ENCODE results near the gene ZNF420. TPM values are rescaled to one million over a fixed set of nuclear protein-coding genes. Genes with fewer than 3 reads are reported as not detected.
"Not testable (repeated sequence)": the region's sequence is repeated elsewhere in the genome, so short reads cannot be mapped to it uniquely, and the experiment has no call there.

The ZNF420 gene
- total and polyA plus RNA-seq, 7 donors, result 3.5 to 39.5 (median 6.5) TPM

DNA sequence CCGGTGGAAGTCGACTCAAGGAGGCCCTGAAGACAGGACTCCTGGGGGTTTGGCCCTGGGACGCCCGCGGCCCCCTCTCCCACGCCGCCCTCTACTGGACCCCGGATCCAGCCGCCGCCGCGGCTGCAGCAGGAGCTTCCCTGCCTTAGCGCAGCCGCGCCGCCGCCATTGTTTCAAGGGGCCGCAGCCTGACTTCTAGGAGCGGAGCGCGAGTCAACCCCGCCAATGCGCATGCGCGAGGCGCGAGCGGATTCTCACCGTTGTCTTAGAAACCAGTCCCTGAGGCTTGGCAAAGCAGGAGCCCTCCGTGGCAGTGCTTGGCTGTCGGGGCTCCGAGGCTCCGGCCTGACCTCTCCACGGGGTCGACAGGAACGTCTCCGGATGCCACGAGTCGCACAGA lies 19.1 kb upstream of the ZNF420 start:
- H3K4me1 ChIP-seq, result no peaks in the 10 kb centered on the region
- intact Hi-C loops (cut with DNase I), result no loop called here
- WGBS, 3 donors, result 42 to 53% (median 49%) methylated on average over 39 of the region's 39 CpGs
- TF ChIP-seq, protein P1, sequence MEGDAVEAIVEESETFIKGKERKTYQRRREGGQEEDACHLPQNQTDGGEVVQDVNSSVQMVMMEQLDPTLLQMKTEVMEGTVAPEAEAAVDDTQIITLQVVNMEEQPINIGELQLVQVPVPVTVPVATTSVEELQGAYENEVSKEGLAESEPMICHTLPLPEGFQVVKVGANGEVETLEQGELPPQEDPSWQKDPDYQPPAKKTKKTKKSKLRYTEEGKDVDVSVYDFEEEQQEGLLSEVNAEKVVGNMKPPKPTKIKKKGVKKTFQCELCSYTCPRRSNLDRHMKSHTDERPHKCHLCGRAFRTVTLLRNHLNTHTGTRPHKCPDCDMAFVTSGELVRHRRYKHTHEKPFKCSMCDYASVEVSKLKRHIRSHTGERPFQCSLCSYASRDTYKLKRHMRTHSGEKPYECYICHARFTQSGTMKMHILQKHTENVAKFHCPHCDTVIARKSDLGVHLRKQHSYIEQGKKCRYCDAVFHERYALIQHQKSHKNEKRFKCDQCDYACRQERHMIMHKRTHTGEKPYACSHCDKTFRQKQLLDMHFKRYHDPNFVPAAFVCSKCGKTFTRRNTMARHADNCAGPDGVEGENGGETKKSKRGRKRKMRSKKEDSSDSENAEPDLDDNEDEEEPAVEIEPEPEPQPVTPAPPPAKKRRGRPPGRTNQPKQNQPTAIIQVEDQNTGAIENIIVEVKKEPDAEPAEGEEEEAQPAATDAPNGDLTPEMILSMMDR (IDR thresholded peaks at IDR 0.05), result no peak
- DNase-seq (no peak), ATAC-seq (no peak)
- H3K27me3 ChIP-seq (ENCODE audit: insufficient read depth in 3 of 3, low read length in 2 of 3), result no peaks in the 10 kb centered on the region
- H3K27ac ChIP-seq, result no peak overlapping the region
- H3K9me3 ChIP-seq, result peaks cover 21% of the 10 kb centered on the region
- no peaks in the 10 kb centered on the region for H3K36me3 ChIP-seq (ENCODE audit: insufficient read depth in 1 of 2, low read depth in 1 of 2)
- no peak overlapping the region for H3K4me3 ChIP-seq

DNA sequence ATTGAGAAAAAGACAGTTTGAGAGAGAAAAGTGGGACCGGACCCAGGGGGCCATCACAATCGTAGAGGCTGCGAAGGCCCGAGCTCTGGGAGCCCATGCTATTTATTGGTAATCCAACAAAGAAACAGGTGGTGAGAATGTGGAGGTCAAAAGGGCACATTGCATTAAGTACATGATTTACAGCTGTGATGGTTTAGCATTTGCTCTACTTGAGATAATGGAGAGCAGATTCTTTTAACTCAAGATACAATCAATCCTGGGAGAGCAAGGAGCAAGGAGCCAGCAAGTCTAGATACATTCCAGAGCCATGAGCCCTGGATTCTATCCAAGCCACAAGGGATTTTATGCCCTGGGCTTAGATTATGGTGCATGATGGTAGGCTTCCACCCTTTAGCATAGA lies 13.3 kb upstream of the ZNF420 start:
- H3K4me1 ChIP-seq; DNase-seq; H3K27ac ChIP-seq; H3K27me3 ChIP-seq (ENCODE audit: insufficient read depth in 3 of 3, low read length in 2 of 3); H3K4me3 ChIP-seq; intact Hi-C loops (cut with DNase I); H3K36me3 ChIP-seq (ENCODE audit: insufficient read depth in 1 of 2, low read depth in 1 of 2); ATAC-seq: not testable (repeated sequence)
- H3K9me3 ChIP-seq, result peaks cover 38% of the 10 kb centered on the region
- 58 to 62% (median 60%) methylated on average over 4 of the region's 4 CpGs for WGBS, 3 donors

DNA sequence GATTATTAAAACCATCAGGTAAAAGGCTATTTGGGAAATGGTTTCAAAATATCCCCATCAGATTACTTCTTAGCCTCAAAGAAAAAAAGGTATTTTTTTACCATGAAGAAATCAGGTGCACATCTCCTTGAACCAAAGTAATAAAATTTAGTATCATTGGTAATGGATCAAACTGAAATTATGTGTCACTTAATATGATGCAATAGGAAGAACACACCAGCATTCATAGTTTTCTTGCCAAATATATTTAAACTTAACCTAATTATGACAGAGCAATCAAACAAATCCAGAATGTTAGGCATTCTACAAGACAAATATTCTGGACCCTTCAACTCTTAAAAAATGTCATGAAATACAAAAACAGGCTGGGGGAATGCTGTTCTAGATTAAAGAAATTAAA lies 4.1 kb upstream of the ZNF420 start:
- Histone ChIP-seq H3K4me1 (peaks cover 2% of the 10 kb centered on the region), H3K27me3 (ENCODE audit: insufficient read depth in 3 of 3, low read length in 2 of 3) (no peaks in the 10 kb centered on the region), H3K27ac (no peak overlapping the region), H3K9me3 (peaks cover 34% of the 10 kb centered on the region), H3K4me3 (no peak overlapping the region), H3K36me3 (ENCODE audit: insufficient read depth in 1 of 2, low read depth in 1 of 2) (no peaks in the 10 kb centered on the region)
- DNase-seq (no peak), ATAC-seq (no peak)
- intact Hi-C loops (cut with DNase I), result loop anchor here (5.0 to 10.0 kb wide), 2 partner anchors 92 to 141 kb away; partner anchors contain the start of genes ZNF383 (in 1 of the 2) and ZNF585B (in 1 of the 2)
- TF ChIP-seq, protein P1 (IDR thresholded peaks at IDR 0.05), result no peak

DNA sequence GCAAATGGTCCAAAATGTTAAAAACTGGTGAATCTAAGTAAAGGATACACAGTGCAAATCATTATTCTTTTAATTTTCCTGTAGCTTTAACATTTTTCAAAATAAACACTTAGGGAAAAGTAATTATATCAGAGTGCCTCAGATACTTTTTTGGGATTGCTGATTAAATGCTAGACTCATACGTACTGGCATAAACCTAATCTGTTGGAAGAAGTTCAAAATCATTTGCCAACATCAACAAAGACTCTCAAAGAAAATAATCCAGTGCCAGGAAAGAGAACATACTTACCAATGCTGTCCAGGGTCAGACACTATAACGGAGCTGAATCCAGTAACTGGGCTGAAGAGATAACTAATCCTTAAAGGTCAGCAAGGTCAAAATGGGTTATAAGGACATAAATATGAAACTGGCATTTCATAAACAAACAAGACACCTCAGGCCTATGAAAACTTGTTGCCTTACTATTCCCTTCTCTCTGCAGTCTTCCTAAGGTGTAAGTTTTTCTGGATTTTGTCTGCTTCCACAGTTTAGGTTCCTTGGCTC lies 3.3 kb upstream of the ZNF420 start:
- TF ChIP-seq, protein P1 (IDR thresholded peaks at IDR 0.05), result no peak
- Histone ChIP-seq H3K27me3 (ENCODE audit: insufficient read depth in 3 of 3, low read length in 2 of 3) (no peaks in the 10 kb centered on the region), H3K4me3 (no peak overlapping the region), H3K4me1 (peaks cover 8% of the 10 kb centered on the region), H3K36me3 (ENCODE audit: insufficient read depth in 1 of 2, low read depth in 1 of 2) (no peaks in the 10 kb centered on the region), H3K9me3 (peaks cover 30% of the 10 kb centered on the region), H3K27ac (no peak overlapping the region)
- ATAC-seq (no peak), DNase-seq (no peak)
- intact Hi-C loops (cut with DNase I), result loop anchor here (5.0 to 10.0 kb wide), 4 partner anchors 93 to 158 kb away; partner anchors contain the start of genes ZNF383 (in 1 of the 2), ZNF568 (in 1 of the 2), ZNF585B (in 1 of the 2) and ZNF829 (in 1 of the 2)
- 11 to 17% (median 13%) methylated on average over 2 of the region's 2 CpGs for WGBS, 3 donors

DNA sequence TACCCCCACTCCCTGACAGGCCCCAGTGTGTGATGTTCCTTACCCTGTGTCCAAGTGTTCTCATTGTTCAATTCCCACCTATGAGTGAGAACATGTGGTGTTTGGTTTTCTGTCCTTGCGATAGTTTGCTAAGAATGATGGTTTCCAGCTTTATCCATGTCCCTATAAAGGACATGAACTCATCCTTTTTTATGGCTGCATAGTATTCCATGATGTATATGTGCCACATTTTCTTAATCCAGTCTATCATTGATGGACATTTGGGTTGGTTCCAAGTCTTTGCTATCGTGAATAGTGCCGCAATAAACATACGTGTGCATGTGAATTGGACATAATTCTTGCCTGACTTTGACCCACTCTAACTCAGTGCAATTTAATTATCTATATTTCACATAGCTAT lies 1.7 kb upstream of the ZNF420 start:
- not testable (repeated sequence) for H3K4me3 ChIP-seq; H3K36me3 ChIP-seq (ENCODE audit: insufficient read depth in 1 of 2, low read depth in 1 of 2); H3K27ac ChIP-seq; ATAC-seq; DNase-seq; H3K27me3 ChIP-seq (ENCODE audit: insufficient read depth in 3 of 3, low read length in 2 of 3); H3K4me1 ChIP-seq
- H3K9me3 ChIP-seq, result peaks cover 28% of the 10 kb centered on the region
- 88 to 97% (median 92%) methylated on average over 4 of the region's 4 CpGs for WGBS, 3 donors
- intact Hi-C loops (cut with DNase I), result loop anchor here in 1 of 2 donors (5.0 to 10.0 kb wide), 3 partner anchors 104 to 159 kb away; partner anchors contain the start of genes ZNF383, ZNF568, ZNF585B and ZNF829
